GM23338 (cell line): ENCODE data around the gene HYAL1. TPM values are rescaled to one million over a fixed set of nuclear protein-coding genes. Genes with fewer than 3 reads are reported as not detected.

Experiments
- ATAC-seq: fragments of 200-7000 bp; cut with Tn5 transposase; 3 replicates; pipeline ENCODE4 v1.9.1; 2020
- DNase-seq: peaks from one replicate; pipeline ENCODE4 v3.0.0-alpha.2; 2015; ENCODE audit warnings: low spot score
- H2AFZ ChIP-seq: fragments of 200-600 bp; sonication (generic); 2 replicates; pipeline ENCODE4 v1.8.0; 2016; ENCODE audit warnings: antibody characterized with exemption, mild to moderate bottlenecking, moderate library complexity
- H3F3A ChIP-seq: fragments of 200-600 bp; sonication (generic); replicated peaks from 2 replicates; pipeline ENCODE4 v1.8.0; 2017; ENCODE audit warnings: antibody characterized with exemption, mixed run types, low read depth
- H3K27ac ChIP-seq: fragments of 200-600 bp; sonication (generic); 2 replicates; pipeline ENCODE4 v1.6.1; 2016; ENCODE audit warnings: low read depth
- H3K27me3 ChIP-seq: fragments of 200-600 bp; sonication (generic); 2 replicates; pipeline ENCODE4 v1.8.0; 2016; ENCODE audit warnings: mild to moderate bottlenecking, mixed run types, moderate library complexity; ENCODE audit not compliant: insufficient read depth
- H3K36me3 ChIP-seq: fragments of 200-600 bp; sonication (generic); 2 replicates; pipeline ENCODE4 v1.8.0; 2016; ENCODE audit warnings: mild to moderate bottlenecking; ENCODE audit not compliant: insufficient read depth
- H3K4me1 ChIP-seq: fragments of 200-600 bp; sonication (generic); 2 replicates; pipeline ENCODE4 v1.8.0; 2016; ENCODE audit warnings: mild to moderate bottlenecking, moderate library complexity; ENCODE audit not compliant: insufficient read depth
- H3K4me2 ChIP-seq: fragments of 200-600 bp; sonication (generic); 2 replicates; pipeline ENCODE4 v1.7.1; 2017; ENCODE audit warnings: mixed run types
- H3K4me3 ChIP-seq: fragments of 200-600 bp; sonication (generic); 2 replicates; pipeline ENCODE4 v1.6.1; 2016; ENCODE audit warnings: mixed run types
- H3K79me2 ChIP-seq: fragments of 200-600 bp; sonication (generic); replicated peaks from 2 replicates; pipeline ENCODE4 v1.8.0; 2017; ENCODE audit warnings: mild to moderate bottlenecking; ENCODE audit not compliant: insufficient read depth
- H3K9me2 ChIP-seq: fragments of 200-600 bp; sonication (generic); 2 replicates; pipeline ENCODE4 v1.8.0; 2017; ENCODE audit not compliant: insufficient read depth
- H4K20me1 ChIP-seq: fragments of 200-600 bp; sonication (generic); replicated peaks from 2 replicates; pipeline ENCODE4 v1.8.0; 2017; ENCODE audit warnings: mild to moderate bottlenecking; ENCODE audit not compliant: insufficient read depth
- H3K27ac Mint-ChIP-seq: 2 replicates; pipeline ENCODE4 v1.8.0; 2020; ENCODE audit warnings: inconsistent platforms, mild to moderate bottlenecking, moderate library complexity, mixed read lengths
- H3K27me3 Mint-ChIP-seq: 3 replicates; pipeline ENCODE4 v1.8.0; 2022; ENCODE audit warnings: low read depth, mild to moderate bottlenecking, moderate library complexity, mixed read lengths, inconsistent platforms; ENCODE audit not compliant: insufficient read depth, poor library complexity
- H3K36me3 Mint-ChIP-seq: 3 replicates; pipeline ENCODE4 v1.8.0; 2021; ENCODE audit warnings: low read depth, mild to moderate bottlenecking, inconsistent platforms, moderate library complexity, mixed read lengths
- H3K4me1 Mint-ChIP-seq: 3 replicates; pipeline ENCODE4 v1.8.0; 2020; ENCODE audit warnings: mild to moderate bottlenecking, inconsistent platforms, mixed read lengths
- H3K4me3 Mint-ChIP-seq: 3 replicates; pipeline ENCODE4 v1.8.0; 2021; ENCODE audit warnings: moderate library complexity, mild to moderate bottlenecking, inconsistent platforms, mixed read lengths
- H3K9me3 Mint-ChIP-seq: 3 replicates; pipeline ENCODE4 v1.8.0; 2020; ENCODE audit warnings: moderate library complexity, mild to moderate bottlenecking, inconsistent platforms, mixed read lengths
- CREB1 ChIP-seq: fragments of 250-450 bp; sonication (Bioruptor Pico); IDR thresholded peaks from 2 replicates; pipeline ENCODE4 v1.5.0; 2020; ENCODE audit warnings: low read depth, mild to moderate bottlenecking, moderate library complexity
- EZH2 ChIP-seq: fragments of 200-600 bp; sonication (generic); IDR thresholded peaks from one replicate; pipeline ENCODE4 v1.8.0; 2017; ENCODE audit warnings: antibody characterized with exemption, mild to moderate bottlenecking, low read depth; ENCODE audit not compliant: unreplicated experiment
- EZH2phosphoT487 ChIP-seq: fragments of 200-600 bp; sonication (generic); IDR thresholded peaks from one replicate; pipeline ENCODE4 v1.8.1; 2018; ENCODE audit warnings: antibody characterized with exemption; ENCODE audit not compliant: unreplicated experiment
- JUNB ChIP-seq: IDR thresholded peaks from one replicate; pipeline ENCODE4 v1.6.1; 2016; ENCODE audit warnings: antibody characterized with exemption; ENCODE audit not compliant: unreplicated experiment
- NANOG ChIP-seq: IDR thresholded peaks from 2 replicates; pipeline ENCODE4 v1.6.1; 2016; ENCODE audit warnings: antibody characterized with exemption, borderline replicate concordance
- POLR2AphosphoS5 ChIP-seq: IDR thresholded peaks from 2 replicates; pipeline ENCODE4 v1.6.1; 2016; ENCODE audit warnings: antibody characterized with exemption, low read depth
- STAT1 ChIP-seq: IDR thresholded peaks from one replicate; pipeline ENCODE4 v1.6.1; 2016; ENCODE audit warnings: antibody characterized with exemption; ENCODE audit not compliant: unreplicated experiment
- ZNF114 ChIP-seq: fragments of 250-450 bp; sonication (Bioruptor Pico); IDR thresholded peaks from 2 replicates; pipeline ENCODE4 v1.5.0; 2020; ENCODE audit warnings: mild to moderate bottlenecking, moderate library complexity
- ZNF331 ChIP-seq: fragments of 250-450 bp; sonication (Bioruptor Pico); IDR thresholded peaks from 2 replicates; pipeline ENCODE4 v1.5.0; 2020; ENCODE audit warnings: low read depth, mild to moderate bottlenecking, moderate library complexity
- polyA plus RNA-seq: library from polyadenylated mRNA; unstranded; fragments of >200 nt; fragmentation: Nextera tagmentation; extraction: Ambion mirVana; gene quantifications from 2 replicates; pipeline ENCODE4 v1.2.1, GENCODE V29; 2016
- total RNA-seq: library from RNA; depleted of rRNA; stranded (reverse); fragments of >200 nt; shearing (Covaris generic); gene quantifications from 2 replicates; pipeline ENCODE4 v1.2.3, GENCODE V29; 2014
- TF ChIP-seq, protein P1 (sequence below): fragments of 250-450 bp; sonication (Bioruptor Pico); IDR thresholded peaks from 2 replicates; pipeline ENCODE4 v1.5.0; 2020; ENCODE audit warnings: mild to moderate bottlenecking, moderate library complexity
- TF ChIP-seq, protein P2 (sequence below): IDR thresholded peaks from one replicate; pipeline ENCODE4 v1.6.1; 2018; ENCODE audit warnings: antibody characterized with exemption; ENCODE audit not compliant: unreplicated experiment
- TF ChIP-seq, protein P3 (sequence below): IDR thresholded peaks from 2 replicates; pipeline ENCODE4 v1.6.1; 2016; ENCODE audit warnings: antibody characterized with exemption
- TF ChIP-seq, protein P4 (sequence below), 2 experiments: fragments of 200-600 bp in 1 of 2; sonication (generic) in 1 of 2; conservative IDR thresholded peaks; 2 replicates each; pipeline versions ENCODE4 v1.5.1 to v1.6.1; 2016 to 2017; ENCODE audit warnings: antibody characterized with exemption in 2 of 2, low read depth in 2 of 2, mild to moderate bottlenecking in 2 of 2, moderate library complexity in 1 of 2

The HYAL1 gene
- total and polyA plus RNA-seq, 2 experiments from 2014 or later, result 2.1 to 5.0 TPM

DNA sequence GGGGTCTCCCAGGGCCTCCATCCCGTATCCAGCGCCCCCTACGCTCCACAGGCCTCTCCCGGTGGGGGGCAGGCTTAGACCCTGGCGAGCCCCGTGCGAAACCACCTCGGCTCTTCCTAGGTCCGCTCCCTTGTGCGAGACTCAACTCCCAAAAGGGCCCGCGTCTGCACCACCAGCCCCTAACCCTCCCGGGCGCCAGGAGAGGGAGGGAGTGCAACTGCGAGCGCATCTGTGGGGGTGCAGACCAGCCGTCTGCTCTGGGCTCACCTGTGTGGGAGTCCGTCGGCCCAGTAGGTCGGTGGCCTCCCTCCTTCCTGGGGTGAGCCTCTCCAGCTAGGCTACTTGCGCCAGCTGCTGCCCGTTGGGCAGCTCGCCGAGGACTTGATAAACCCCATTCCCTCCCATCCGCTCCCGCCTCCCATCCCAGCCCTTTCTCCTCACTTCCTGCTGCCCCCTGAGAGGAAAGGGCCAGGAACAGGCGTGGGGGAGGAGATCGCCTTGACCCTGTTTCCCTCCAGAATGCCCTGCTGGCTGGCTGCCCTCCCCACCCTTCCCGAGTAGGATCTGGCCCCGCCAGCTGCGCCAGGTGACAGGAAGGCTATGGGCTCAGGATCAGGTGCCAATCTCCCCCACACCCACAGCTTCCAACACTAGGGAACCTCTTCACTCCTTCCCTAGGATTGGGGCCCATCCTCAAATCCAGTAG lies 19.2 kb upstream of the HYAL1 start, which contains the start of gene HYAL2:
HYAL2 (minus strand) TSS at position 360 of the 706 bp plus-strand sequence. CDS start 2,256 bp downstream, outside the sequence.
- Histone ChIP-seq H3K4me2 (peak within 1 kb of the TSS; percentile 99), H2AFZ (peak within 1 kb of the TSS; percentile 93), H3K79me2 (peaks cover 35% of the 10 kb centered on the region), H3K4me1 (peaks cover 21% of the 10 kb centered on the region), H3K27me3 (no peaks in the 10 kb centered on the region), H3K9me2 (no peaks in the 10 kb centered on the region), H3K36me3 (peaks cover 8% of the 10 kb centered on the region), H3F3A (peaks cover 23% of the 10 kb centered on the region; the same call in 1 of the 2 replicates), H4K20me1 (peaks cover 11% of the 10 kb centered on the region; the same call in 1 of the 2 replicates), H3K4me3 (peak within 1 kb of the TSS; percentile 97), H3K27ac (peak within 1 kb of the TSS; percentile 100)
- no peaks in the 10 kb centered on the region for H3K9me3 Mint-ChIP-seq
- H3K27me3 Mint-ChIP-seq, result peaks cover 11% of the 10 kb centered on the region
- peak; percentile 77 for DNase-seq
- peaks cover 47% of the 10 kb centered on the region for H3K4me1 Mint-ChIP-seq
- peaks cover 42% of the 10 kb centered on the region for H3K36me3 Mint-ChIP-seq
- ATAC-seq, result peak; percentile 35
- H3K27ac Mint-ChIP-seq, result peak within 1 kb of the TSS; percentile 99
- peak within 1 kb of the TSS; percentile 86 for H3K4me3 Mint-ChIP-seq
- TF ChIP-seq CREB1 (CRISPR knock-in tag), result no peak
- TF ChIP-seq, protein P1, sequence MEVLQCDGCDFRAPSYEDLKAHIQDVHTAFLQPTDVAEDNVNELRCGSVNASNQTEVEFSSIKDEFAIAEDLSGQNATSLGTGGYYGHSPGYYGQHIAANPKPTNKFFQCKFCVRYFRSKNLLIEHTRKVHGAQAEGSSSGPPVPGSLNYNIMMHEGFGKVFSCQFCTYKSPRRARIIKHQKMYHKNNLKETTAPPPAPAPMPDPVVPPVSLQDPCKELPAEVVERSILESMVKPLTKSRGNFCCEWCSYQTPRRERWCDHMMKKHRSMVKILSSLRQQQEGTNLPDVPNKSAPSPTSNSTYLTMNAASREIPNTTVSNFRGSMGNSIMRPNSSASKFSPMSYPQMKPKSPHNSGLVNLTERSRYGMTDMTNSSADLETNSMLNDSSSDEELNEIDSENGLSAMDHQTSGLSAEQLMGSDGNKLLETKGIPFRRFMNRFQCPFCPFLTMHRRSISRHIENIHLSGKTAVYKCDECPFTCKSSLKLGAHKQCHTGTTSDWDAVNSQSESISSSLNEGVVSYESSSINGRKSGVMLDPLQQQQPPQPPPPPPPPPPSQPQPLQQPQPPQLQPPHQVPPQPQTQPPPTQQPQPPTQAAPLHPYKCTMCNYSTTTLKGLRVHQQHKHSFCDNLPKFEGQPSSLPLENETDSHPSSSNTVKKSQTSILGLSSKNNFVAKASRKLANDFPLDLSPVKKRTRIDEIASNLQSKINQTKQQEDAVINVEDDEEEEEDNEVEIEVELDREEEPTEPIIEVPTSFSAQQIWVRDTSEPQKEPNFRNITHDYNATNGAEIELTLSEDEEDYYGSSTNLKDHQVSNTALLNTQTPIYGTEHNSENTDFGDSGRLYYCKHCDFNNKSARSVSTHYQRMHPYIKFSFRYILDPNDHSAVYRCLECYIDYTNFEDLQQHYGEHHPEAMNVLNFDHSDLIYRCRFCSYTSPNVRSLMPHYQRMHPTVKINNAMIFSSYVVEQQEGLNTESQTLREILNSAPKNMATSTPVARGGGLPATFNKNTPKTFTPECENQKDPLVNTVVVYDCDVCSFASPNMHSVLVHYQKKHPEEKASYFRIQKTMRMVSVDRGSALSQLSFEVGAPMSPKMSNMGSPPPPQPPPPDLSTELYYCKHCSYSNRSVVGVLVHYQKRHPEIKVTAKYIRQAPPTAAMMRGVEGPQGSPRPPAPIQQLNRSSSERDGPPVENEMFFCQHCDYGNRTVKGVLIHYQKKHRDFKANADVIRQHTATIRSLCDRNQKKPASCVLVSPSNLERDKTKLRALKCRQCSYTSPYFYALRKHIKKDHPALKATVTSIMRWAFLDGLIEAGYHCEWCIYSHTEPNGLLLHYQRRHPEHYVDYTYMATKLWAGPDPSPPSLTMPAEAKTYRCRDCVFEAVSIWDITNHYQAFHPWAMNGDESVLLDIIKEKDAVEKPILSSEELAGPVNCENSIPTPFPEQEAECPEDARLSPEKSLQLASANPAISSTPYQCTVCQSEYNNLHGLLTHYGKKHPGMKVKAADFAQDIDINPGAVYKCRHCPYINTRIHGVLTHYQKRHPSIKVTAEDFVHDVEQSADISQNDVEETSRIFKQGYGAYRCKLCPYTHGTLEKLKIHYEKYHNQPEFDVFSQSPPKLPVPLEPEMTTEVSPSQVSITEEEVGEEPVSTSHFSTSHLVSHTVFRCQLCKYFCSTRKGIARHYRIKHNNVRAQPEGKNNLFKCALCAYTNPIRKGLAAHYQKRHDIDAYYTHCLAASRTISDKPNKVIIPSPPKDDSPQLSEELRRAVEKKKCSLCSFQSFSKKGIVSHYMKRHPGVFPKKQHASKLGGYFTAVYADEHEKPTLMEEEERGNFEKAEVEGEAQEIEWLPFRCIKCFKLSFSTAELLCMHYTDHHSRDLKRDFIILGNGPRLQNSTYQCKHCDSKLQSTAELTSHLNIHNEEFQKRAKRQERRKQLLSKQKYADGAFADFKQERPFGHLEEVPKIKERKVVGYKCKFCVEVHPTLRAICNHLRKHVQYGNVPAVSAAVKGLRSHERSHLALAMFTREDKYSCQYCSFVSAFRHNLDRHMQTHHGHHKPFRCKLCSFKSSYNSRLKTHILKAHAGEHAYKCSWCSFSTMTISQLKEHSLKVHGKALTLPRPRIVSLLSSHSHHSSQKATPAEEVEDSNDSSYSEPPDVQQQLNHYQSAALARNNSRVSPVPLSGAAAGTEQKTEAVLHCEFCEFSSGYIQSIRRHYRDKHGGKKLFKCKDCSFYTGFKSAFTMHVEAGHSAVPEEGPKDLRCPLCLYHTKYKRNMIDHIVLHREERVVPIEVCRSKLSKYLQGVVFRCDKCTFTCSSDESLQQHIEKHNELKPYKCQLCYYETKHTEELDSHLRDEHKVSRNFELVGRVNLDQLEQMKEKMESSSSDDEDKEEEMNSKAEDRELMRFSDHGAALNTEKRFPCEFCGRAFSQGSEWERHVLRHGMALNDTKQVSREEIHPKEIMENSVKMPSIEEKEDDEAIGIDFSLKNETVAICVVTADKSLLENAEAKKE, result no peak
- TF ChIP-seq ZNF331 (CRISPR knock-in tag), result no peak
- TF ChIP-seq EZH2, result no peak
- TF ChIP-seq, protein P2, sequence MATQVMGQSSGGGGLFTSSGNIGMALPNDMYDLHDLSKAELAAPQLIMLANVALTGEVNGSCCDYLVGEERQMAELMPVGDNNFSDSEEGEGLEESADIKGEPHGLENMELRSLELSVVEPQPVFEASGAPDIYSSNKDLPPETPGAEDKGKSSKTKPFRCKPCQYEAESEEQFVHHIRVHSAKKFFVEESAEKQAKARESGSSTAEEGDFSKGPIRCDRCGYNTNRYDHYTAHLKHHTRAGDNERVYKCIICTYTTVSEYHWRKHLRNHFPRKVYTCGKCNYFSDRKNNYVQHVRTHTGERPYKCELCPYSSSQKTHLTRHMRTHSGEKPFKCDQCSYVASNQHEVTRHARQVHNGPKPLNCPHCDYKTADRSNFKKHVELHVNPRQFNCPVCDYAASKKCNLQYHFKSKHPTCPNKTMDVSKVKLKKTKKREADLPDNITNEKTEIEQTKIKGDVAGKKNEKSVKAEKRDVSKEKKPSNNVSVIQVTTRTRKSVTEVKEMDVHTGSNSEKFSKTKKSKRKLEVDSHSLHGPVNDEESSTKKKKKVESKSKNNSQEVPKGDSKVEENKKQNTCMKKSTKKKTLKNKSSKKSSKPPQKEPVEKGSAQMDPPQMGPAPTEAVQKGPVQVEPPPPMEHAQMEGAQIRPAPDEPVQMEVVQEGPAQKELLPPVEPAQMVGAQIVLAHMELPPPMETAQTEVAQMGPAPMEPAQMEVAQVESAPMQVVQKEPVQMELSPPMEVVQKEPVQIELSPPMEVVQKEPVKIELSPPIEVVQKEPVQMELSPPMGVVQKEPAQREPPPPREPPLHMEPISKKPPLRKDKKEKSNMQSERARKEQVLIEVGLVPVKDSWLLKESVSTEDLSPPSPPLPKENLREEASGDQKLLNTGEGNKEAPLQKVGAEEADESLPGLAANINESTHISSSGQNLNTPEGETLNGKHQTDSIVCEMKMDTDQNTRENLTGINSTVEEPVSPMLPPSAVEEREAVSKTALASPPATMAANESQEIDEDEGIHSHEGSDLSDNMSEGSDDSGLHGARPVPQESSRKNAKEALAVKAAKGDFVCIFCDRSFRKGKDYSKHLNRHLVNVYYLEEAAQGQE, result no peak
- no peak for TF ChIP-seq EZH2phosphoT487
- no peak for TF ChIP-seq NANOG
- TF ChIP-seq, protein P3, sequence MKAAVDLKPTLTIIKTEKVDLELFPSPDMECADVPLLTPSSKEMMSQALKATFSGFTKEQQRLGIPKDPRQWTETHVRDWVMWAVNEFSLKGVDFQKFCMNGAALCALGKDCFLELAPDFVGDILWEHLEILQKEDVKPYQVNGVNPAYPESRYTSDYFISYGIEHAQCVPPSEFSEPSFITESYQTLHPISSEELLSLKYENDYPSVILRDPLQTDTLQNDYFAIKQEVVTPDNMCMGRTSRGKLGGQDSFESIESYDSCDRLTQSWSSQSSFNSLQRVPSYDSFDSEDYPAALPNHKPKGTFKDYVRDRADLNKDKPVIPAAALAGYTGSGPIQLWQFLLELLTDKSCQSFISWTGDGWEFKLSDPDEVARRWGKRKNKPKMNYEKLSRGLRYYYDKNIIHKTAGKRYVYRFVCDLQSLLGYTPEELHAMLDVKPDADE, result no peak; the same call in 1 of the 2 replicates
- TF ChIP-seq POLR2AphosphoS5, result peak; percentile 50
- TF ChIP-seq STAT1, result no peak
- TF ChIP-seq ZNF114 (CRISPR knock-in tag), result no peak
- TF ChIP-seq, protein P4, sequence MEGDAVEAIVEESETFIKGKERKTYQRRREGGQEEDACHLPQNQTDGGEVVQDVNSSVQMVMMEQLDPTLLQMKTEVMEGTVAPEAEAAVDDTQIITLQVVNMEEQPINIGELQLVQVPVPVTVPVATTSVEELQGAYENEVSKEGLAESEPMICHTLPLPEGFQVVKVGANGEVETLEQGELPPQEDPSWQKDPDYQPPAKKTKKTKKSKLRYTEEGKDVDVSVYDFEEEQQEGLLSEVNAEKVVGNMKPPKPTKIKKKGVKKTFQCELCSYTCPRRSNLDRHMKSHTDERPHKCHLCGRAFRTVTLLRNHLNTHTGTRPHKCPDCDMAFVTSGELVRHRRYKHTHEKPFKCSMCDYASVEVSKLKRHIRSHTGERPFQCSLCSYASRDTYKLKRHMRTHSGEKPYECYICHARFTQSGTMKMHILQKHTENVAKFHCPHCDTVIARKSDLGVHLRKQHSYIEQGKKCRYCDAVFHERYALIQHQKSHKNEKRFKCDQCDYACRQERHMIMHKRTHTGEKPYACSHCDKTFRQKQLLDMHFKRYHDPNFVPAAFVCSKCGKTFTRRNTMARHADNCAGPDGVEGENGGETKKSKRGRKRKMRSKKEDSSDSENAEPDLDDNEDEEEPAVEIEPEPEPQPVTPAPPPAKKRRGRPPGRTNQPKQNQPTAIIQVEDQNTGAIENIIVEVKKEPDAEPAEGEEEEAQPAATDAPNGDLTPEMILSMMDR (conservative IDR thresholded peaks at IDR 0.05; ENCODE audit: low read depth in 2 of 2), result 0 out of 4 replicates have a peak, but pooled peaks of 1 of the 2 experiments have one; percentile 3
- TF ChIP-seq JUNB, result no peak
